Stimulated activated CD4-positive, alpha-beta T cell treated with anti-CD3 and anti-CD28 coated beads, Interleukin-15, amount 100 ng/mL, for 1 hour (primary cell): Measurements from ENCODE around the gene KRTAP10-4.
"Not testable (repeated sequence)": the region's sequence is repeated elsewhere in the genome, so short reads cannot be mapped to it uniquely, and the experiment has no call there.

Source experiments
- DNase-seq, 2 donors: peaks; one replicate each; pipeline ENCODE4 v3.0.0-alpha.2; 2020; ENCODE audit warnings: low read depth in 1 of 2, low spot score in 1 of 2

Gene KRTAP10-4

GRCh38 chr21:44579056-44579832 is 5.7 kb downstream of the KRTAP10-4 start:
- no peak for DNase-seq

- no peak for DNase-seq
These were observed 6.3 kb downstream of the KRTAP10-4 start for GRCh38 chr21:44579833-44580144.

GRCh38 chr21:44580231-44580821 is 6.8 kb downstream of the KRTAP10-4 start, which contains the start of gene KRTAP10-5:
Gene KRTAP10-5, minus strand, starts transcription at chr21:44580604. Its CDS starts 26 bp downstream, at chr21:44580578.
- DNase-seq: not testable (repeated sequence)

- no peak for DNase-seq
These were observed 7.6 kb downstream of the KRTAP10-4 start for GRCh38 chr21:44581158-44581557.

GRCh38 chr21:44582055-44582454 is 8.5 kb downstream of the KRTAP10-4 start:
- no peak for DNase-seq

GRCh38 chr21:44583089-44583799 is 9.7 kb downstream of the KRTAP10-4 start:
- DNase-seq: no peak

- no peak for DNase-seq
These were observed 10.2 kb downstream of the KRTAP10-4 start for GRCh38 chr21:44583800-44584147.

GRCh38 chr21:44585892-44586291 is 12.4 kb downstream of the KRTAP10-4 start:
- no peak for DNase-seq

GRCh38 chr21:44589094-44589493 is 15.6 kb downstream of the KRTAP10-4 start:
- DNase-seq: no peak

GRCh38 chr21:44589586-44590305 is 16.2 kb downstream of the KRTAP10-4 start:
- no peak for DNase-seq

- no peak for DNase-seq
These were observed 16.8 kb downstream of the KRTAP10-4 start for GRCh38 chr21:44590311-44590721.

GRCh38 chr21:44590897-44591800 is 17.6 kb downstream of the KRTAP10-4 start:
- DNase-seq: not testable (repeated sequence)

- not testable (repeated sequence) for DNase-seq
These were observed 18.2 kb downstream of the KRTAP10-4 start for GRCh38 chr21:44591801-44592130.

- no peak for DNase-seq
These were observed 19.1 kb downstream of the KRTAP10-4 start, which contains the start of gene KRTAP10-6 for GRCh38 chr21:44592446-44593311. Gene KRTAP10-6, minus strand, starts transcription at chr21:44592505. Its CDS starts 21 bp downstream, at chr21:44592484.

GRCh38 chr21:44593598-44594405 is 20.3 kb downstream of the KRTAP10-4 start:
- DNase-seq: no peak

- DNase-seq: no peak
These were observed 20.9 kb downstream of the KRTAP10-4 start for GRCh38 chr21:44594406-44594916.

GRCh38 chr21:44595524-44595923 is 22.0 kb downstream of the KRTAP10-4 start:
- no peak for DNase-seq

- DNase-seq: no peak
These were observed 22.7 kb downstream of the KRTAP10-4 start for GRCh38 chr21:44596068-44596725.
